ENCODE results near the gene ZSCAN25. TPM values are rescaled to one million over a fixed set of nuclear protein-coding genes. Genes with fewer than 3 reads are reported as not detected.

The ZSCAN25 gene
- total and polyA plus RNA-seq, 4 donors = 11.7 to 16.3 (median 13.0) TPM

DNA sequence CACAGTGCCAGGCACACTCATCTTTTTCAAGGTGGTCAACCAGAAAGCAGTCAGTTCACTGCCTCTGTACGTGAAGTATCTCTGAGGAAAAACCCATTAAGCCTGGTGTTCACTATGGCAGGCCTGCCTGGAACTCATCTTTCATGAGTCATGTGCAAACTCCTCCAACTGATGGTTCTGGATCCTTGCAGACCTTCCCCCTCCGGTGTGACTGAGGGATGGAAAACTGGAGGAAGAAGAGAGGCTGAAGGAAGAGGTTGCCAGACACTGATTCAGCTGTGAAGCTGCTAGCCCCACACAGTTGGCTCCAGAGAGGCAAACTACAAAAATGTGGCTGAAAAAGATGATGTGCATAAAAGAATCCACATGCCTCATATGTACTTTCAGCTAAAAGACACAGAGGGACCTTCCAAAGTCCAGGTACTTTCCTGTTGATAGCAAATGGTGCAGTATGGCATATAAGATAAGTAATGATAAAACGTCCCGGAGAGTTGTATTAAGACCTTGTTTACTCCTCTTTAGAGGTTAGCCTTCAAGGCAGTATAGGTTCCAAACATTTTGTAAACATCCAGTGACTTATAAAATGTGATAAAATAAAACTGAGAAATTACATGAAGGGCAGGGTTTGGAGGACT lies 60.4 kb downstream of the ZSCAN25 start:
- Histone ChIP-seq H3K4me3 (ENCODE audit: low read depth, low read length) (no peak overlapping the region), H3K36me3 (ENCODE audit: control insufficient read depth, insufficient read depth, low read length) (no peaks in the 10 kb centered on the region), H3K27ac (ENCODE audit: low read depth, low read length) (no peak overlapping the region), H3K9me3 (ENCODE audit: control insufficient read depth, insufficient read depth, low read length) (no peaks in the 10 kb centered on the region), H3K4me1 (ENCODE audit: control insufficient read depth, insufficient read depth, low read length) (no peaks in the 10 kb centered on the region), H3K27me3 (ENCODE audit: control insufficient read depth, insufficient read depth, low read length) (no peaks in the 10 kb centered on the region)
- no peak for DNase-seq (ENCODE audit: low read depth in 4 of 6, low spot score in 6 of 6)
- WGBS (ENCODE audit: insufficient coverage) = 95% methylated on average over 2 of the region's 4 CpGs

DNA sequence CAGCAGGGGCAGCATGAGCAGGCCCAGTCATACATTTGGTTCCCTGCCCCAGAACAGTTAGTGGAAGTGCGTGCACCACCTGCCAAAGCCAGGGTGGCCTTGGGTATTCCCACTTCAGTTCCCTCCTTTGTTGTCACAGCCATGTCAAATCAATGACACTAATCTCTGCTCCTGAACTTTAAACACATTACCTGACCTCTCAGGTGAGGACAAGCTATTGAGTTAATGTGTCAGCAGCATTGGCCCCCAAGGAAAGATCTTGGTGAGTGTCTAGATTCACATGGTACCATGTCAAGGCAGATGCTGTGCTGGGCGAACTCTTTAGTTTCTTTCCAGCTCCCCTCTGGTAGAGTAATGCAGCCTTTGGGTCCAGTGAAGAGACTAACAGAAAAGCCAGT lies 60.9 kb downstream of the ZSCAN25 start:
- Histone ChIP-seq H3K9me3 (ENCODE audit: control insufficient read depth, insufficient read depth, low read length) (no peaks in the 10 kb centered on the region), H3K4me1 (ENCODE audit: control insufficient read depth, insufficient read depth, low read length) (no peaks in the 10 kb centered on the region), H3K36me3 (ENCODE audit: control insufficient read depth, insufficient read depth, low read length) (no peaks in the 10 kb centered on the region), H3K4me3 (ENCODE audit: low read depth, low read length) (no peak overlapping the region), H3K27me3 (ENCODE audit: control insufficient read depth, insufficient read depth, low read length) (no peaks in the 10 kb centered on the region), H3K27ac (ENCODE audit: low read depth, low read length) (no peak overlapping the region)
- 94% methylated on average over 2 of the region's 2 CpGs for WGBS (ENCODE audit: insufficient coverage)
- no peak for DNase-seq (ENCODE audit: low read depth in 4 of 6, low spot score in 6 of 6)

DNA sequence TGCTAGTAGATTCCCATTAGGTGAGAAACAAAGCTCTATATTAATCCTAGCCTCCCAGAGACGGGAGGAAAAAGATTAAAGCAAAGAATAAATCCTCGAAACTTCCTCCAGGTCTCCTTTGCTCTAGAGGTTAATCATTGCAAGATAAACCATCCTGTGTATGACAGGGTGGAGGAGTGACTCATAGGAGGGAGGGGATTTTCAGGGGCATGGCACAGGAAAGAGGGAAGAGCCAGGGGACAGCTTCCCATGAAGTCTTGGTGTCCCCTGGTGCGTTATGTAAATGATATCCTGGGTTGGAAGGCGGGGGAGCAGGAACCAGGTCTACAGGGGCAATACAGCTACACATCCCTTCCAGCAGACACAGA lies 62.3 kb downstream of the ZSCAN25 start:
- H3K4me1 ChIP-seq (ENCODE audit: control insufficient read depth, insufficient read depth, low read length) = no peaks in the 10 kb centered on the region
- H3K4me3 ChIP-seq (ENCODE audit: low read depth, low read length) = no peak overlapping the region
- H3K27ac ChIP-seq (ENCODE audit: low read depth, low read length) = no peak overlapping the region
- WGBS (ENCODE audit: insufficient coverage) = 50% methylated on average over 1 of the region's 4 CpGs
- no peak for DNase-seq (ENCODE audit: low read depth in 4 of 6, low spot score in 6 of 6)
- H3K36me3 ChIP-seq (ENCODE audit: control insufficient read depth, insufficient read depth, low read length) = no peaks in the 10 kb centered on the region
- no peaks in the 10 kb centered on the region for H3K27me3 ChIP-seq (ENCODE audit: control insufficient read depth, insufficient read depth, low read length)
- H3K9me3 ChIP-seq (ENCODE audit: control insufficient read depth, insufficient read depth, low read length) = no peaks in the 10 kb centered on the region

DNA sequence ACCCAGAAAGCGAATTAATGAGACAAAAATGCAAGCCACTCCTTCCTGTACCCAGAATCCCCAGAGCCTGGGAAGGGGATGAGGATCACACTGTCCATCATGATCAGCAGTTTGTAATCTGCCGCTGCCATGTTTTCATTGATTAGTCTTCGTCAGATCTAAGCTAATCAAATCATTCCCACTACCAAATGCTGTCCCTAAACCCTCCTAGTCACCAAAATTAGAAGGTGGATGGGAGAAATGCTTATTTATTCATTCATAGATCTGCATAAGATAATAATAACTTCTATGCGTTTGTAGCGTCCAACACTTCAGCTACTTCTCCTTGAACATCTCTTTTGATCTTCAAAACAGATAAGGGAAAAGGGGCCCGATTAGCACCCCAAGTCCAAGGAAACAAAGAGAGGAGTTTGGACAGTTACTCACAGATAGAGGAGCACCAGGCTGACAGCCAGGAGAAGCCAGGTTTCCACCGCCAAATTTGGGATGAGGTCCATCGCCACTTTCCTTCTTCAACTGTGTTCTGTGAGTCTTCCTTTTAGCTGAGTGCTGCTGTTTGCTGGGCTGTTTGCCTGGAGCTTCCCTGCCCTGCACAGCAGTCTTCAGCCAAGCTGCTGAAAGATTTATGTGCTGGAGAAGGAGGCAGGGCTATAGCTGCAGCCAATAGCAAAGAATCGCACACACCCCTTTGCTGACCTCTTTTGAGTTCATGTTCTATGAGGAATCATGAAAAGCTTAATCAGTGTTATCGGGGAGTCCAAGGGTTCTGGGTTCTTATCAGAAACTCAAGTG lies 62.9 kb downstream of the ZSCAN25 start, which contains the start of gene CYP3A5:
Gene CYP3A5 (minus strand): TSS at position 597 of the 792 bp plus-strand sequence. CDS start 100 bp downstream, at position 497.
- Histone ChIP-seq H3K9me3 (ENCODE audit: control insufficient read depth, insufficient read depth, low read length) (no peaks in the 10 kb centered on the region), H3K36me3 (ENCODE audit: control insufficient read depth, insufficient read depth, low read length) (no peaks in the 10 kb centered on the region), H3K4me3 (ENCODE audit: low read depth, low read length) (no peak within 1 kb of the TSS), H3K27me3 (ENCODE audit: control insufficient read depth, insufficient read depth, low read length) (no peaks in the 10 kb centered on the region), H3K27ac (ENCODE audit: low read depth, low read length) (no peak within 1 kb of the TSS), H3K4me1 (ENCODE audit: control insufficient read depth, insufficient read depth, low read length) (no peaks in the 10 kb centered on the region)
- WGBS (ENCODE audit: insufficient coverage) = 82% methylated on average over 5 of the region's 10 CpGs
- DNase-seq (ENCODE audit: low read depth in 4 of 6, low spot score in 6 of 6) = peak in 4 of 6 donors; percentile 6 to 63 (median 9)

Other genes starting within 250 kb of the ZSCAN25 start
- gene ARPC1B, start 242.2 kb upstream of the ZSCAN25 start, total RNA-seq = 100 to 1,000 TPM in 1 of 2 donors, 10 to 100 TPM in 1; 63.3 to 110 TPM
- gene ARPC1B, start 242.2 kb upstream of the ZSCAN25 start, polyA plus RNA-seq (ENCODE audit: insufficient read length in 2 of 2) = 10 to 100 TPM; 34.0 to 45.4 TPM
- 10 to 100 TPM; 19.3 to 80.8 TPM for gene PDAP1, start 208.3 kb upstream of the ZSCAN25 start, total RNA-seq
- 100 to 1,000 TPM; 195 to 213 TPM for gene PDAP1, start 208.3 kb upstream of the ZSCAN25 start, polyA plus RNA-seq (ENCODE audit: insufficient read length in 2 of 2)
- 100 to 1,000 TPM in 1 of 2 donors, 10 to 100 TPM in 1; 64.9 to 108 TPM for gene BUD31, start 208.0 kb upstream of the ZSCAN25 start, total RNA-seq
- gene BUD31, start 208.0 kb upstream of the ZSCAN25 start, polyA plus RNA-seq (ENCODE audit: insufficient read length in 2 of 2) = 100 to 1,000 TPM; 115 to 125 TPM
- 1 to 10 TPM; 5.3 to 6.8 TPM for gene PTCD1, start 178.1 kb upstream of the ZSCAN25 start, total RNA-seq
- gene PTCD1, start 178.1 kb upstream of the ZSCAN25 start, polyA plus RNA-seq (ENCODE audit: insufficient read length in 2 of 2) = 1 to 10 TPM; 5.3 to 6.9 TPM
- gene CPSF4, start 178.0 kb upstream of the ZSCAN25 start, total RNA-seq = 10 to 100 TPM; 19.6 to 38.0 TPM
- gene CPSF4, start 178.0 kb upstream of the ZSCAN25 start, polyA plus RNA-seq (ENCODE audit: insufficient read length in 2 of 2) = 10 to 100 TPM; 51.6 to 60.9 TPM
- gene ATP5MF, start 150.8 kb upstream of the ZSCAN25 start, total RNA-seq = 100 to 1,000 TPM; 283 to 529 TPM
- 100 to 1,000 TPM; 546 to 573 TPM for gene ATP5MF, start 150.8 kb upstream of the ZSCAN25 start, polyA plus RNA-seq (ENCODE audit: insufficient read length in 2 of 2)
- gene ZNF789, start 144.1 kb upstream of the ZSCAN25 start, total RNA-seq = 10 to 100 TPM; 16.5 to 20.8 TPM
- 10 to 100 TPM; 26.8 to 53.8 TPM for gene ZNF789, start 144.1 kb upstream of the ZSCAN25 start, polyA plus RNA-seq (ENCODE audit: insufficient read length in 2 of 2)
- 10 to 100 TPM; 25.3 to 30.7 TPM for gene ZNF394, start 116.7 kb upstream of the ZSCAN25 start, total RNA-seq
- gene ZNF394, start 116.7 kb upstream of the ZSCAN25 start, polyA plus RNA-seq (ENCODE audit: insufficient read length in 2 of 2) = 10 to 100 TPM; 10.6 to 15.0 TPM
- 10 to 100 TPM; 14.6 to 17.3 TPM for gene ZKSCAN5, start 112.3 kb upstream of the ZSCAN25 start, total RNA-seq
- gene ZKSCAN5, start 112.3 kb upstream of the ZSCAN25 start, polyA plus RNA-seq (ENCODE audit: insufficient read length in 2 of 2) = 10 to 100 TPM; 14.9 TPM
- gene FAM200A, start 64.8 kb upstream of the ZSCAN25 start, total RNA-seq = 10 to 100 TPM; 11.6 to 12.4 TPM
- 10 to 100 TPM; 12.6 to 13.0 TPM for gene FAM200A, start 64.8 kb upstream of the ZSCAN25 start, polyA plus RNA-seq (ENCODE audit: insufficient read length in 2 of 2)
- 10 to 100 TPM; 76.5 to 93.3 TPM for gene ZNF655, start 58.3 kb upstream of the ZSCAN25 start, total RNA-seq
- 10 to 100 TPM; 50.0 to 67.0 TPM for gene ZNF655, start 58.3 kb upstream of the ZSCAN25 start, polyA plus RNA-seq (ENCODE audit: insufficient read length in 2 of 2)
- 1 to 10 TPM in 1 of 2 donors, under 1 TPM in 1; 0.20 to 1.4 TPM for gene TMEM225B, start 18.7 kb upstream of the ZSCAN25 start, total RNA-seq
- 1 to 10 TPM in 1 of 2 donors, under 1 TPM in 1; 0.59 to 1.4 TPM for gene TMEM225B, start 18.7 kb upstream of the ZSCAN25 start, polyA plus RNA-seq (ENCODE audit: insufficient read length in 2 of 2)
- 1 to 10 TPM; 7.2 to 8.4 TPM for gene CYP3A5, start 63.0 kb downstream of the ZSCAN25 start, total RNA-seq
- 1 to 10 TPM; 2.6 TPM for gene CYP3A5, start 63.0 kb downstream of the ZSCAN25 start, polyA plus RNA-seq (ENCODE audit: insufficient read length in 2 of 2)
- 1 to 10 TPM in 1 of 2 donors, not detected in 1; 1.3 TPM for gene CYP3A7, start 118.2 kb downstream of the ZSCAN25 start, total RNA-seq
- gene CYP3A7, start 118.2 kb downstream of the ZSCAN25 start, polyA plus RNA-seq (ENCODE audit: insufficient read length in 2 of 2) = under 1 TPM in 1 of 2 donors, not detected in 1; 0.66 TPM
- under 1 TPM in 1 of 2 donors, not detected in 1; 0.11 TPM for gene CYP3A4, start 167.2 kb downstream of the ZSCAN25 start, total RNA-seq
- under 1 TPM; 0.27 to 0.40 TPM for gene CYP3A4, start 167.2 kb downstream of the ZSCAN25 start, polyA plus RNA-seq (ENCODE audit: insufficient read length in 2 of 2)
- under 1 TPM in 1 of 2 donors, not detected in 1; 0.22 TPM for gene CYP3A43, start 211.1 kb downstream of the ZSCAN25 start, total RNA-seq
- under 1 TPM; 0.25 to 0.51 TPM for gene CYP3A43, start 211.1 kb downstream of the ZSCAN25 start, polyA plus RNA-seq (ENCODE audit: insufficient read length in 2 of 2)